ENCODE results near the gene OR51V1. TPM values are rescaled to one million over a fixed set of nuclear protein-coding genes. Genes with fewer than 3 reads are reported as not detected.
A peak's percentile ranks its signal among the peaks of the same experiment; 100 is the strongest.

The OR51V1 gene
- total and polyA plus RNA-seq, 4 donors, result not detected

DNA sequence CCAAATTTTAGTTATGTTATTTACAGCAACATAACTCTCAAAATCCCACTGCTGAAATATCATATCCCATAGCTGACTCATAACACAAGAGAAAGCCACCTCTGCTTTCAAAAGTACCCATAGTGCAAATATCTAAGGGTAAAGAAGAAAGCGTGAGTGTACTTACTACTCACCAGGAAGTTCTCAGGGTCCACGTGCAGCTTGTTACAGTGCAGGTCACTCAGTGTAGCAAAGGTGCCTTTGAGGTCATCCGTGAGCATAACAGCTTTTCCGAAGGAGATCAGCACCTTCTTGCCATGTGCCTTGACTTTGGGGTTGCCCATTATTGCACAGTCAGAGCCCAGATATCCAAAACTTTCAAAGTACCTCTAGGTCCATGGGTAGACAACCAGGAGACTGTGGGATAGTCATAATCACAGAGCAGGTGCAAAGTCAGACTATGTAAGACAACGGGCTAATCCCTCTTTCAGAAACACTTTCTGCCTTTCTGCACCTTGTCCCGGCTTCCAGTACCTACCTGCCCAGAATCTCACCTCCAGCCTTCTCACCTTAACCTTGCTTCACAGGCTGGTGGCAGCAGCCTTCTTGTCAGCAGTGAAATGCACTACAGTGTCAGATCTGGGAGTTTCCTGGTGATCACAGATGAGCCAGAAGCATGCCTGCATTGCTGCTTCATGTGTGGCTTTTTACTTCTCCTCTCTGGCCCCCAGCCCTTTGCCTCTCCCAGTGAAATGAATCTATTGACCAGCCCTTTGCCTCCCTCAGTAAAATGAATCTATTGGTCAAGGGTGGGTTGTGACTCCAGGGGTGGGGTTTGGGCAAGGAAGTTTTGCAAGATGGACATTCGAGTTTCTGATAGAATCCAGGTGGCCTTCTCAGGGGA, 42.7 kb upstream of the OR51V1 start:
- TF ChIP-seq, protein P1, sequence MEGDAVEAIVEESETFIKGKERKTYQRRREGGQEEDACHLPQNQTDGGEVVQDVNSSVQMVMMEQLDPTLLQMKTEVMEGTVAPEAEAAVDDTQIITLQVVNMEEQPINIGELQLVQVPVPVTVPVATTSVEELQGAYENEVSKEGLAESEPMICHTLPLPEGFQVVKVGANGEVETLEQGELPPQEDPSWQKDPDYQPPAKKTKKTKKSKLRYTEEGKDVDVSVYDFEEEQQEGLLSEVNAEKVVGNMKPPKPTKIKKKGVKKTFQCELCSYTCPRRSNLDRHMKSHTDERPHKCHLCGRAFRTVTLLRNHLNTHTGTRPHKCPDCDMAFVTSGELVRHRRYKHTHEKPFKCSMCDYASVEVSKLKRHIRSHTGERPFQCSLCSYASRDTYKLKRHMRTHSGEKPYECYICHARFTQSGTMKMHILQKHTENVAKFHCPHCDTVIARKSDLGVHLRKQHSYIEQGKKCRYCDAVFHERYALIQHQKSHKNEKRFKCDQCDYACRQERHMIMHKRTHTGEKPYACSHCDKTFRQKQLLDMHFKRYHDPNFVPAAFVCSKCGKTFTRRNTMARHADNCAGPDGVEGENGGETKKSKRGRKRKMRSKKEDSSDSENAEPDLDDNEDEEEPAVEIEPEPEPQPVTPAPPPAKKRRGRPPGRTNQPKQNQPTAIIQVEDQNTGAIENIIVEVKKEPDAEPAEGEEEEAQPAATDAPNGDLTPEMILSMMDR (IDR thresholded peaks at IDR 0.05; ENCODE audit: low read depth, low read length, missing input control), result no peak
- no peak for TF ChIP-seq RAD21 (IDR thresholded peaks at IDR 0.05)
- TF ChIP-seq, protein P2, sequence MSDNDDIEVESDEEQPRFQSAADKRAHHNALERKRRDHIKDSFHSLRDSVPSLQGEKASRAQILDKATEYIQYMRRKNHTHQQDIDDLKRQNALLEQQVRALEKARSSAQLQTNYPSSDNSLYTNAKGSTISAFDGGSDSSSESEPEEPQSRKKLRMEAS (IDR thresholded peaks at IDR 0.05), result no peak
- TF ChIP-seq YY1 (IDR thresholded peaks at IDR 0.05), result no peak
- no peak for TF ChIP-seq TAF1 (conservative IDR thresholded peaks at IDR 0.05)
- TF ChIP-seq, protein P3, sequence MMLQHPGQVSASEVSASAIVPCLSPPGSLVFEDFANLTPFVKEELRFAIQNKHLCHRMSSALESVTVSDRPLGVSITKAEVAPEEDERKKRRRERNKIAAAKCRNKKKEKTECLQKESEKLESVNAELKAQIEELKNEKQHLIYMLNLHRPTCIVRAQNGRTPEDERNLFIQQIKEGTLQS (IDR thresholded peaks at IDR 0.05), result no peak
- no peak for TF ChIP-seq HNF4G (IDR thresholded peaks at IDR 0.05)
- no peak overlapping the region for H3K27ac ChIP-seq (ENCODE audit: low read depth in 1 of 2, low read length in 2 of 2)
- H3K27me3 ChIP-seq (ENCODE audit: control insufficient read depth in 4 of 4, insufficient read depth in 4 of 4, low read length in 3 of 4), result peaks cover 0 to 3% (median 0%) of the 10 kb centered on the region in 4 donors
- peaks cover 0 to 2% (median 0%) of the 10 kb centered on the region in 4 donors for H3K9me3 ChIP-seq (ENCODE audit: control insufficient read depth in 4 of 4, low read length in 3 of 4)
- H3K4me3 ChIP-seq (ENCODE audit: low read depth in 1 of 3, low read length in 3 of 3), result no peak overlapping the region
- DNase-seq (ENCODE audit: low spot score), result peak; percentile 36
- 67% methylated on average over 7 of the region's 7 CpGs for WGBS
- no peaks in the 10 kb centered on the region for H3K36me3 ChIP-seq (ENCODE audit: control insufficient read depth in 4 of 4, insufficient read depth in 3 of 4, low read depth in 1 of 4, low read length in 3 of 4)
- H3K4me1 ChIP-seq (ENCODE audit: control insufficient read depth in 4 of 4, insufficient read depth in 4 of 4, low read length in 3 of 4), result no peaks in the 10 kb centered on the region
- H3K9ac ChIP-seq (ENCODE audit: low read depth in 1 of 2, low read length in 2 of 2), result no peak overlapping the region

DNA sequence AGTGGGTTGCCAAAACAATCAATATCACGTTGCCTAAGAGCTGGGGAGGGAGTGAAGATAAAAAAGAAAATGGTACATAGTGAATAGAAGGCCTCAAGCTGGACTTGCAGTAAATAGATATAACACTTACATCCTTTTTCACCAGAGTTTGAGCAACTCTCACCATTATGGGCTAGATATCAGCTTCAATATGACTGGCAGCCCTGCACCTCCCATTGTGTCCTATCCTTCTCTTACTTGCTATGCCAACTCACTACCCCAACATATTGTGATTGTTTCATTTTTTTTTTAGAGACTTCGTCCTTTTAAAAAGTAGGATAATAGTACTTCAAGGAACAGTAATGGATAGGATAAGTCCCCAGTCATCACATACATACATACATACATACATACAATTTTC, 41.7 kb upstream of the OR51V1 start:
- TF ChIP-seq, protein P1 (IDR thresholded peaks at IDR 0.05; ENCODE audit: low read depth, low read length, missing input control), result no peak
- TF ChIP-seq SP1 (IDR thresholded peaks at IDR 0.05), result no peak
- TF ChIP-seq TAF1 (conservative IDR thresholded peaks at IDR 0.05), result no peak
- TF ChIP-seq GABPA (IDR thresholded peaks at IDR 0.05 in 1 of 2, conservative IDR thresholded peaks at IDR 0.05 in 1 of 2), result no peak
- TF ChIP-seq JUND (IDR thresholded peaks at IDR 0.05), result no peak
- no peak for DNase-seq (ENCODE audit: low spot score)
- Histone ChIP-seq H3K9ac (ENCODE audit: low read depth in 1 of 2, low read length in 2 of 2) (no peak overlapping the region), H3K27me3 (ENCODE audit: control insufficient read depth in 4 of 4, insufficient read depth in 4 of 4, low read length in 3 of 4) (peaks cover 0 to 3% (median 0%) of the 10 kb centered on the region in 4 donors), H3K9me3 (ENCODE audit: control insufficient read depth in 4 of 4, low read length in 3 of 4) (peaks cover 0 to 2% (median 0%) of the 10 kb centered on the region in 4 donors), H3K27ac (ENCODE audit: low read depth in 1 of 2, low read length in 2 of 2) (no peak overlapping the region), H3K4me1 (ENCODE audit: control insufficient read depth in 4 of 4, insufficient read depth in 4 of 4, low read length in 3 of 4) (no peaks in the 10 kb centered on the region), H3K4me3 (ENCODE audit: low read depth in 1 of 3, low read length in 3 of 3) (no peak overlapping the region), H3K36me3 (ENCODE audit: control insufficient read depth in 4 of 4, insufficient read depth in 3 of 4, low read depth in 1 of 4, low read length in 3 of 4) (no peaks in the 10 kb centered on the region)
- 49% methylated on average over 2 of the region's 2 CpGs for WGBS

DNA sequence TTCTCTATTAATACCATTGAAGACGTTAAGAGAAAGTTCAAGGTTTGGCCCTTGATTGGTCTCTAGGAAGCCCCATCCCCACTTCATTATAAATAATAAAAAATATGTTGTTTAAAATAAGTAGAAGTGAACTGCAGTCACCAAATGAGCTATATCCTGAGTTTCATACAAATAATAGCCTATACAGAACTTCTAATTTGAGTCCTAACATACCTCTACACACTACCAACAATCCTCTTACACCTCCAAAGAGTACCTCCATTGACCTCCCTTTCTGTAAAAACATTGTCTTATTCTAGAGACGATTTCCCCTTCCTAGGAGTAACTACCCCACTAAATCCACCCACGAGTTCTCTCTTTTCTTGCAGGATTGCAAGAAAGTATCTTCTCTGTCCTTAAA, 41.0 kb upstream of the OR51V1 start:
- WGBS, result 55% methylated on average over 3 of the region's 3 CpGs
- H3K27ac ChIP-seq (ENCODE audit: low read depth in 1 of 2, low read length in 2 of 2), result no peak overlapping the region

More for the DNA sequence above, 41.0 kb upstream of the OR51V1 start:
- Histone ChIP-seq H3K27me3 (ENCODE audit: control insufficient read depth in 4 of 4, insufficient read depth in 4 of 4, low read length in 3 of 4) (peaks cover 0 to 3% (median 0%) of the 10 kb centered on the region in 4 donors), H3K36me3 (ENCODE audit: control insufficient read depth in 4 of 4, insufficient read depth in 3 of 4, low read depth in 1 of 4, low read length in 3 of 4) (no peaks in the 10 kb centered on the region), H3K4me3 (ENCODE audit: low read depth in 1 of 3, low read length in 3 of 3) (no peak overlapping the region), H3K9me3 (ENCODE audit: control insufficient read depth in 4 of 4, low read length in 3 of 4) (peaks cover 0 to 2% (median 0%) of the 10 kb centered on the region in 4 donors), H3K4me1 (ENCODE audit: control insufficient read depth in 4 of 4, insufficient read depth in 4 of 4, low read length in 3 of 4) (no peaks in the 10 kb centered on the region), H3K9ac (ENCODE audit: low read depth in 1 of 2, low read length in 2 of 2) (no peak overlapping the region)
- TF ChIP-seq JUND (IDR thresholded peaks at IDR 0.05) (no peak), NR2F2 (IDR thresholded peaks at IDR 0.05) (no peak), EGR1 (IDR thresholded peaks at IDR 0.05; ENCODE audit: low read depth in 2 of 2) (no peak), FOXA1 (IDR thresholded peaks at IDR 0.05) (no peak)
- TF ChIP-seq, protein P1 (IDR thresholded peaks at IDR 0.05; ENCODE audit: low read depth, low read length, missing input control), result no peak
- TF ChIP-seq, protein P4, sequence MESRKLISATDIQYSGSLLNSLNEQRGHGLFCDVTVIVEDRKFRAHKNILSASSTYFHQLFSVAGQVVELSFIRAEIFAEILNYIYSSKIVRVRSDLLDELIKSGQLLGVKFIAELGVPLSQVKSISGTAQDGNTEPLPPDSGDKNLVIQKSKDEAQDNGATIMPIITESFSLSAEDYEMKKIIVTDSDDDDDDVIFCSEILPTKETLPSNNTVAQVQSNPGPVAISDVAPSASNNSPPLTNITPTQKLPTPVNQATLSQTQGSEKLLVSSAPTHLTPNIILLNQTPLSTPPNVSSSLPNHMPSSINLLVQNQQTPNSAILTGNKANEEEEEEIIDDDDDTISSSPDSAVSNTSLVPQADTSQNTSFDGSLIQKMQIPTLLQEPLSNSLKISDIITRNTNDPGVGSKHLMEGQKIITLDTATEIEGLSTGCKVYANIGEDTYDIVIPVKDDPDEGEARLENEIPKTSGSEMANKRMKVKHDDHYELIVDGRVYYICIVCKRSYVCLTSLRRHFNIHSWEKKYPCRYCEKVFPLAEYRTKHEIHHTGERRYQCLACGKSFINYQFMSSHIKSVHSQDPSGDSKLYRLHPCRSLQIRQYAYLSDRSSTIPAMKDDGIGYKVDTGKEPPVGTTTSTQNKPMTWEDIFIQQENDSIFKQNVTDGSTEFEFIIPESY (IDR thresholded peaks at IDR 0.05), result no peak
- DNase-seq (ENCODE audit: low spot score), result no peak

All from liver (tissue), 9 donors.